OCI-M2 (cell line): Measurements from ENCODE around the gene RNF114.
"Not testable (repeated sequence)": the region's sequence is repeated elsewhere in the genome, so short reads cannot be mapped to it uniquely, and the experiment has no call there.

Experiments used
- DNase-seq: peaks from one replicate; lab custom pipeline; 2025; ENCODE audit not compliant: unreplicated experiment; lab: John Stamatoyannopoulos, UW

RNF114 gene

GRCh38 chr20:49961413-49961812 is 25.2 kb downstream of the RNF114 start:
- DNase-seq = no peak

DNA sequence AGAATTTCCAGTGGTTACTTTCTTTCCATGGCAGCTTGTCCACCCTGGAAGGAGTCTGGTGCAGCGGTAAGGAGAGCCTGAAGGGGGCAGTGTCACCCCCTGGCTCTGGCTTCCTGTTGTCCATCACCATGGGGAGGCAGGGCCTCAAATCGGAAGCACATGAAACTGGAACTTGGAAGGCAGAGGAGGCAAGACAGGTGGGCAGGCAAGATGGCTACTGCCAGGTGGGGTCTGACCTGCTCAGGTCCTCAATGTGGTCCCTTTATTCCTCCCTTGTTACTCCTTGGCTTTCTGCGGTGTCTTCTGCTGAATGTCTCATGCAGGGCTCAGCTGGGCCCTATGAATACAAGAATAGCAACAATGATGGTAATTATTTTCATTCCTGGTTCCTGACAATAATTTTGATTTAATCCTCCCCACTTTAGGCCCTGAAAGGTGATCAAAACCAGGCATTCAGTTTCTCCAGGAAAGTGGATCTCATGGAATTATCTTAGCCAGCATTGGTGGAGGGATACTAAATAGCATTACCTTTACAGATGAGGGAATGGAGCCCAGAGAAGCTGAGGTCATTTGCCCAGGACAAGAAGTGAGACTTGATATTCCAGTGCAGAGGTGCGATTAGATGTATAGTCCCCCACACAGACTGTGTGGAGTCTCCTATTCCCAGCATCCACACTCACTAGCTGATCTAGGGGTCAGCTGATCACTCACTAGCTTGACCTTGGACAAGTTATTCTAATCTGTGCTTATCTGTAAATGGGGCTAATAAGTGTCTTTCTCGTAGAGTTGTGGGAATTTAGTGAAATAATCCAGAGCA is 29.0 kb downstream of the RNF114 start:
- DNase-seq = no peak

DNA sequence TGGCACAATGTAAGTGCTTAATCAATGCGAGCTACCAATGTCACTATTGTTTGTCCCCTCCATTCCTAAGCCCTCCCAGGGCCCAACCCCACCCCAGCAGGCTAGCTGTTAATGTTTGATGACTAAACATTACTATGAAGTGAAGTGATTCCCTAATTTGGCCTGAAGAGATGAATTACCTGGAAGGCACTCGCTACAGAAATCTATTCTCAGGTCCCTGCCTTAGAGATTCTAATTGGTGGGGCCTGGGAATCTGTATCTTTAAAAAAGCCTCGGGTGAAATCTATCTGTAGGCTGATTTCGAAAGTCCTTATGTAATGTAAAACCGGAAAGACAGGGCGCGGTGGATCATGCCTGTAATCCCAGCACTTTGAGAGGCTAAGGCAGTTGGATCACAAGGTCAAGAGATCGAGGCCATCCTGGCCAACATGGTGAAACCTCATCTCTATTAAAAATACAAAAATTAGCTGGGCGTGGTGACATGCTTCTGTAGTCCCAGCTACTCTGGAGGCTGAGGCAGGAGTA is 29.6 kb downstream of the RNF114 start:
- DNase-seq = no peak

- no peak for DNase-seq
Observed at GRCh38 chr20:49966861-49967260, 30.7 kb downstream of the RNF114 start.

- DNase-seq = no peak
Observed at GRCh38 chr20:49969234-49969633, 33.0 kb downstream of the RNF114 start.

DNA sequence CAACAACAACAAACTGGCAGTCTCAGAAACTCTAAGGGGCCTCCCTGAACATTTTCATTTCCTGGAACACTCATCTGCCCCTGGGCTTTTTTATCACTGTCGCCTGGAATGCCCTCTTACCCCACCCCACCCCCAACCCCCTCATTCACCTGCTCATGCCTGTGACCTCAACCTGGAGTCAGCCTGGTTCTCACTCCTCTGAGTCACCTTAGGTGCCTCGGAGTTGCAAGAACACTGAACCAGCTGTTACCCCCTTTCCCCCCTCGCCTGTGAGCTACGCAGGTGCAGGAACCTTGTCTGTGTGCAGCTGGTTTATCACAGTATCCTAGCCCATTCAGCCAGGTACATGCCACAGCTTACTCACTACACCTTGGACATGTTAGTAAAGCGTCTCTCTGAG is 33.7 kb downstream of the RNF114 start:
- DNase-seq = no peak

DNA sequence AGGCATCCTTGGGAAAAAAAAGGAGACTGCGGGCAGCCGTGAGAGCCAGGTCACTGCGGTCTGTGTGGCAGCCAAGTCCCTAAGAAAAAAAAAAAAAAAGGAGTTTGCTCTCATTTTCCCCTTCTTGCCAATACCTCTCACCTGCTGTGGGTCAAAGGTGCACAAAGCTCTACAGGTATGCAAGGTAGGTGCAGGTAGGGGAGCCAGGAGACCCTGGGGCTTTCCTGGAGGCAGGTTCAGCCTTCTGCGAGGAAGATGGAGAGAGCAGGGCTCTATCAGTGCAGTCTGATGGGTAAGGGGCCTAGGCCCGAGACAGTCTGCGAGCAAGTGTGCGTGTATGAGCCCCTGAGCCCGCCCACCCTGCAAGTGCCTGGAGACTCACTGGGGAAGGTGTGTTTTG is 34.3 kb downstream of the RNF114 start:
- DNase-seq = no peak

- DNase-seq = no peak
Observed at GRCh38 chr20:49973981-49974380, 37.8 kb downstream of the RNF114 start.

GRCh38 chr20:49976542-49976941 is 40.3 kb downstream of the RNF114 start:
- no peak for DNase-seq

DNA sequence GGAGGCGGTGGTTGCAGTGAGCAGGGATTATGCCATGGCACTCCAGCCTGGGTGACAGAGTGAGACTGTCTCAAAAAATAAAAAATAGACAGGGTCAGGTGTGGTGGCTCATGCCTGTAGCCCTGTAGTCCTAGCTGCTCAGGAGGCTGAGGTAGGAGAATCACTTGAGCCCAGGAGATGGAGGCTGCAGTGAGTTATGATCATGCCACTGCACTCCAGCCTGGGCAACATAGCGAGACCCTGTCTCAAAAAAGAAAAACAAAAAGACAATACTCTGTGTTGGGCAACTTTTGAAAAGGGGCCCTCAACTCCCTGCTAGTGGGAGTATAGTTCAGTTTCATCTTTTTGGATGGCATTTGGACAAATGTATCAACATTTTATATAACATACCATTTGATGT is 41.5 kb downstream of the RNF114 start:
- DNase-seq = not testable (repeated sequence)

GRCh38 chr20:49978685-49979029 is 42.5 kb downstream of the RNF114 start:
- no peak for DNase-seq

DNA sequence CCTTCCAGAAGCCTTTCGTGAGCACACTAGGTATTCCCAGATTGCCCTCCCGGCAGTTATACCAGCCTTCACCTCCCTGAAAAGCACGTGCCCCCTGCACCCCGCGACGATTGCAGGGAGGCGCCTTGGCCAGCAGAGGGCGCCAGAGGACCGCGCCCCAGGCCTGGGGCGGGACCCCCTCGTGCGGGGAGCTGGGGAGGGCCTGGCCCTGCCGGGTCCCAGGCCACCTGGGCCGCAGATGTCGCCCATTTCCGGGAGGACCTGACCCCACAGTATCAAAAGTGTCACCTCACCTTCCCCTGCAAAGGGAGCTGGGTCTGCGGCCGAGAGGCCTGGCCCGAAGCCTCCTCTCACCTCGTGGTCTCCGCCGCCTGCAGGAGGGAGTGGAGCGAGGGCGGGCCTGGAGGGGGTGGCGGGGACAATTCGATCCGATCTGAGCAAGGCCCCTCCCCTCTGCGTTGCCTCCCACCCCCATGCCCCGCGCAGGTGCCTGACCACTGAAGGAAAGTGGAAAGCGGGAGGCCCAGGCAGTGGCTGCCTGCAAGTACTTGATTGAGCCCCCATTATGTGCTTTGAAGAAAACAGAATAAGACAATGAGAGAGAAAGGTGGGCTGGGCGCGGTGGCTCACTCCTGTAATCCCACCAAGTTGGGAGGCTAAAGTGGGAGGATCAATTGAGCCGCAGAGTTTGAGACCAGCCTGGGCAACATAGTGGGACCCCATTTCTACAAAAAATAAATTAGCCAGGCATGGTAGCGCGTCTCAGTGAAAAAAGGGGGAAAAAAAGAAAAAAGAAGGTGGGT is 43.0 kb downstream of the RNF114 start:
- peak; percentile 42 for DNase-seq

DNA sequence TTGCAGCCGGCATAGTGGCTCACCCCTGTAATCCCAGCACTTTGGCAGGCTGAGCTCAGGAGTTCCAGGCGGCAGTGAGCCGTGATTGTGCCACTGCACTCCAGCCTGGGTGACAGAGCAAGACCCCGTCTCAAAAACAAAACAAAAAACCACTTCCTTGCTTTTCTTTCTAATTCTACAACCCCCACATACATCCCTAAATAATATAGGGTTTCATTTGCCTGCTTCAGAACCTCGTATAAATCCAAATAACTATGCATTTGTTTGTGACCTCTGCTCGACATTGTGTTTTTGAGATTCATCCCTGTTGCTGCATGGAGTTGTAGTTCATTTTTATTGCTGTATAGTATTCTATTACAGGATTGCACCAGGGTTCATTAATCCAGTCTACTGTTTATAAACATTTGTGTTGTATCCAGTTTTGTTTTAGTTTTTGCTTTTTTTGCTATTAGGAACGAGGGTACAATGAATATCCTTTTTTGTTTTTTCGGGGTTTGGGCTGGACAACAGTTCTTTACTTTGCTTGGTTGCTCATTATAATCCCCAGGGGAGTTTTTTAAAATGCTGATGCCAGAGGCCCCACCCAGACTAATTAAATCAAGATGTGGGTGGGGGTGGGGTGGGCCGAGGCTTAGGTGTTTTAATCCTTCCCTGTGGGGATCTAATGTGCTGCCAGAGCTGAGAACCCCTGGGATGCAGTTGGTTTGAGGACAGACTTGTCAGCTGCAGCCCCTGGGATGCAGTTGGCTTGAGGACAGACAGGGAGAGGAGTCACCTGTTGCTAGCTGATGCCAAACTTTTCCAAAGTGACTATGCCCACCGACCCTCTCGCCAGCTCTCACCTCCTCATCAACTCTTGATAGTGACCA is 44.2 kb downstream of the RNF114 start:
- DNase-seq = no peak

- DNase-seq = no peak
Observed at GRCh38 chr20:49981218-49982071, 45.2 kb downstream of the RNF114 start.

DNA sequence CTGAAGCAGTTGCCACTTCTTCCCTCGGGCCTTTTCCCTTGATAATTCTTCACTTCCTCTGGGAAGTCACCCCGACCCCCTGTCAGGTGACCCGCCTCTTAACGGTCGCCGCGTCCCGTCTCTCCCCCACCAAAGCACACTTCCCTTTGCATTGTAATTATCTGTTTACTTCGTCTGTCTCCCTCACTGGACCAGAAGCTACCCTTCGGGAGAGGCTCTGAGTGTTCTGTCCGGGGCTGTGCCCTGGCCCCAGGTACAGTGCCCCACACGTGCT is 45.8 kb downstream of the RNF114 start:
- no peak for DNase-seq

- peak; percentile 65 for DNase-seq
Observed at GRCh38 chr20:49982346-49983122, 46.3 kb downstream of the RNF114 start, which contains the start of gene SNAI1. Gene SNAI1, plus strand, starts transcription at chr20:49982980. Its CDS starts 80 bp downstream, at chr20:49983060.

DNA sequence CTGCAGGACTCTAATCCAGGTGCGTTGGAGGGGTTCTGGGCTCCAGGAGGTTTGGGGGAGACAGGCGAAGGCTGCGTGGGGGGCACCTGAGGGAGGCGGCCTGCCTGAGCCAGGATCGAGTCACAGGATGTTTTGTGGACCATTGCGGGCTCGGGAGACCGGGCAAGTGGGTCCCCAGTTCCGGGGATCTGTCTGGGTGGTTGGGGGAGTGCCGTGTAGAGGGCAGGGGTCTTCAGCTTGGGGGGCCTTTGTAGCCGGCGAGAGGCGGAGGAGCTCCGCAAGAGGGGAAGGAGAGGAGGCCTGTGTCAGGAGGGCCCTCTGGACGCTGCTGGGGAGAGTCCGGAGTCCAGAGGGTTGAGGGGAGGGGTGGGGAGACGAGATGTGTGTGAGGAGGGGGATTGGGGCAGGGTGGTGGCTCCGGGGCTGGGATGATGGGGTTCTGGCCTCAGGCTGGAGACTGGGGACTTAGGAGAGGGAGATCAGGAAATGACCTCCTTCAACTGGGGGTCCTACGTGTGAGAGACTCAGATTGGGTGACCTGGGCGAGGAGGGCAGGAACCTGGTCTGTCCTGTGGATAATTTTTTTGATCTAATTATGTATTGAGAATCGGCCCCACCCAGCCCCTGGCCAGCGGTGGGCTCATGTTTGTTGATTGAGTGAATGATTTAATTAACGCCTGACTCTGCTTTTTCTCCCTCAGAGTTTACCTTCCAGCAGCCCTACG is 47.1 kb downstream of the RNF114 start:
- no peak for DNase-seq

DNA sequence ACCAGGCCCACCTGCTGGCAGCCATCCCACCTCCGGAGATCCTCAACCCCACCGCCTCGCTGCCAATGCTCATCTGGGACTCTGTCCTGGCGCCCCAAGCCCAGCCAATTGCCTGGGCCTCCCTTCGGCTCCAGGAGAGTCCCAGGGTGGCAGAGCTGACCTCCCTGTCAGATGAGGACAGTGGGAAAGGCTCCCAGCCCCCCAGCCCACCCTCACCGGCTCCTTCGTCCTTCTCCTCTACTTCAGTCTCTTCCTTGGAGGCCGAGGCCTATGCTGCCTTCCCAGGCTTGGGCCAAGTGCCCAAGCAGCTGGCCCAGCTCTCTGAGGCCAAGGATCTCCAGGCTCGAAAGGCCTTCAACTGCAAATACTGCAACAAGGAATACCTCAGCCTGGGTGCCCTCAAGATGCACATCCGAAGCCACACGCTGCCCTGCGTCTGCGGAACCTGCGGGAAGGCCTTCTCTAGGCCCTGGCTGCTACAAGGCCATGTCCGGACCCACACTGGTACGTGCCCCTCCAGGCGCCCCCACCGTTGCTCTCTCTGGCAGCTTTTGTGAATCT is 47.7 kb downstream of the RNF114 start:
- DNase-seq = no peak
